ENCODE data around the gene GIPC1.
A peak's percentile ranks its signal among the peaks of the same experiment; 100 is the strongest.

Gene GIPC1

DNA sequence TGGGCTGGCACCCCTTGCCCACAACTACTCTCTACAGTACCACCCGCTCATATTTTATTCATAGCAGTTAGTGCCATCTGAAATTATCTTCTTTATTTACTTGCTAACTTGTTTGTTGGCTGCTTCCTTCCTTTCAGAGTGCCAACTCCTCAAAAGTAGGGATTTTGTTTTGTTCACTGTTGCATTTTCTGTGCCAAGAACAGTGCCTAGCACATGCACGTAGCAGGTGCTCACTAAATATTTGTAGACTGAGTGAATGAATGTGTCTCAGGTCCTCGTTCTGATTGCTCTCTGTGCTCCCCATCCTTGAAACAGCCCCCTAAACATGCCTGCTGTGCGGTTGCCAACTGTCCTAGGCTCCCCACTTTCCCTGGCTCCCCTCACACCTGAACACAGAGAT, 1.5 kb downstream of the GIPC1 start:
- DNase-seq (ENCODE audit: low read depth): no peak

DNA sequence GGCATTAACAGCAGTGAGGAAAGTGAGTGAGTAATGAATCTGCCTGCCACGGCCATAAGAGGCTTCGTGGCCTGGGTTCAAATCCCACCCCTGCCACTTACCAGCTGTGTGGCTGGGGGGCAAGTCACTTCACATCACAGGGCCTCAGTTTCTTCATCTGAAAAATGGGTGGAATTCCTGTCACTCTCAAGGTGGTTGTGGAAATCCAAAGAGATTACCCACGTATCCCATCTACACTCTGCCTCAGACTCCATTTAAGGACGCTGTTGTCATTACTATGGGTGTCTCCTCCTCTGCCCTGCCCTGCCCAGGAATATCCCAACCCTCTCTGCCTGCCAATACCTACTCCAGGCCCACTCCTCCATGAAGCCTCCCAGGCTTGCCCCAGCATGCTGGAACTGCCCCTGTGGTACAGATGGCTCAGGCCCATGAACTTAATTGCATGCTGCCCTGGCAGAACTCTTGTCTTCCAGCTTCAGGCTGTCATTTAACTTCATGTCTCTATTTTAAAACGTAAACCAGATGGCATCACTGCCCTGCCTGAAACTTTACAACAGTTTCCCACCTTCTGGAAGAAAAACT, 3.1 kb downstream of the GIPC1 start:
- DNase-seq (ENCODE audit: low read depth): no peak

- DNase-seq (ENCODE audit: low read depth): no peak
Measured at GRCh38 chr19:14487370-14488125, 8.4 kb downstream of the GIPC1 start.

GRCh38 chr19:14482172-14482941, 13.6 kb downstream of the GIPC1 start:
- DNase-seq (ENCODE audit: low read depth): no peak

GRCh38 chr19:14480700-14481079, 15.2 kb downstream of the GIPC1 start:
- no peak for DNase-seq (ENCODE audit: low read depth)

DNA sequence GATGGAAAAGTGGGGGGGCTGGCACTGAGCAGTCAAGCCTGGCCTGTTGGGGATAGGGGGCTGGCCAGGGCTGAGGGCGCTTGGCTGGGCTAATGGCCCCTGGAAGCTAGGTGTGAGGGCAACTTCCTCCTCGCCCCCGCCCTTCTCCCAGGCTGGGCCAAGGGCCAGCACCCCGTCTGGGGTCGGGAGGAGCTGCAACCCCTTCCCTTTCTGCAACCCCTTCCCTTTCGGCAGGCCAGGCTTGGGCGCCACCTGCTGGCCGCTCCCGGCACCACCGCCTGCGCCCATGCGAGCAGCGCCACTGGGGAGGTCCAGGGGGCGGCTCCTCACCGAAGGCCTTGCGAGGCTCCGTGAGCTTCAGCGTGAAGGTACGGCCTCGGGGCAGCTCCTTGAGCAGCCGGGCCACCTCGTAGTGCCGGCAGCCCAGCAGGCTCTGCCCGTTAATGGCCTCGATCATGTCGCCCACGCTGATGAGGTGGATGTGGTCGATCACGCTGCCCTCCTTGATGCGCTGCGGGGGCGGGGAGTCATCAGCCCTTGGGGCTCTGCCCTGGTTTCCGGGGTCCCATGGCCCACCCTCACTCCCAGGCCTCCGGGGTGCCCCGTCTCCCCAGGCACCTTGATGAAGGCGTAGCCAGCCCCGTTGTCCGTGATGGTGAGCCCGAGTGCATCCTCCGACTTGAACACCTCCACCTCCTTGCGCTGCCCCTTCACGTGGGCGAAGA, 15.8 kb downstream of the GIPC1 start:
- no peak for DNase-seq (ENCODE audit: low read depth)

DNA sequence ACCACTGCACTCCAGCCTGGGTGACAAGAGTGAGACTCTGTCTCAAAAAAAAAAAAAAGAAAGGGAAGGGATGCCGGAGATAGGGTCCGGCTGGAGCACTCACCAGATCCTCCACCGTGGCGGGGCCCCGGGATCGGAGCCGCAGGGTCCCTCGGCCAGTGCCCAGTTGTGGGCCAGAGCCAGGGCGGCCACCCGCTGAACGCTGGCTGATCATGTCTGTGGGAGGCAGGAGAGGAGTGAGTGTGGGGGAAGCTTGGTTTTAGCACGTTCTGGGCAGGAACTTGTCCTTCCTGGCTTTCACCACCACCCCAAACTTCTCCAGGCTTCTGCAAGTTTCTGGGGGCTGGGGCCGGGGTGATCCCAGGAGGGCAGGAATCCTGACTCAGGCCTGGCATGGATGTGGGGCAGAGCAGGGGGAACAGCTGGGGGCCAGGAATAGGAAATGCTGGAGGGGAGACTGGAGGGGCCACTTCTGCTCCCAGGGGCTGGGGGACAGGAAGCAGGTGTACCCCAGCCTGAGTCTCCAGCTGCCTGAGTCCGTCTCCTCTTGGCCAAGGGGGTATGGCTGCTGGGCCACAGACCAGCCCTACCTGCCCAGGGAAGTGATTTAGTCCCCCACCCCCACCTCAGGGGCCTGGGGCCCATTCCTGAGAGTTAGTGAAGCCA, 16.5 kb downstream of the GIPC1 start:
- no peak for DNase-seq (ENCODE audit: low read depth)

GRCh38 chr19:14478113-14478545, 17.8 kb downstream of the GIPC1 start:
- no peak for DNase-seq (ENCODE audit: low read depth)

DNA sequence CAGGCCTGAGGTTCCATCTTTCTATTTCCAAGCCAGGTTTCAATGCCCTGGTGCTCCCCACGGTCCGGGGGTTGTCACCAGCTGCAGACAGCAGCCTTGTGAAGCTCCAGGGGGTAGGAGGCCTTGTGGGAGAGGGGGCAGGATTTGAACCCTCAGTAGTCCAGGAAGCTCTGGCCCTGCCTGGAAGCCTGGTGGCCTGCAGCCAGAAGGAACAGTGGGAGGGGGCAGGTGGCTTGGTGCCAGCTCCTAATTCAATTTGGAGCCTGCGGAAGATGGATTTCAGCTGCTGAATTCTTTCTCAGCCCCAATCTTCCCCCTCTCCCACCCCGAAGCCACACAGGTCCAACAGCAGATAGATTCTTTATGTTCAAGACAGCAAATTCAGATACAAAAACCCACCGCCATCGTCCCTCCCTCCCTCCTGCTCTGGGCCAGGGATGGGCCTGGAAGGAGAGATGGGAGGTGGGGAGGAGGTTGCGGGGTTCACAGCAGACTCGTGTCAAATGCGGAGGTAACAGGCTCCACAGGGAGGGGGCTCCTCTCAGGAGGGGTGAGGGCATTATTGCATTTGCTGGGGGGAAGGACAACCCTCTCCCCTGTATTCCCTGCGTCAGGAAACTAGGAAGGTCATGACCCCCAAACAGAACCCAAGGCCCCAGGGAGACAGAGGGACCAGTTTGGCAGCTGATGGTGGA, 18.4 kb downstream of the GIPC1 start:
- no peak for DNase-seq (ENCODE audit: low read depth)

- DNase-seq (ENCODE audit: low read depth): no peak
Measured at GRCh38 chr19:14476673-14477401, 19.1 kb downstream of the GIPC1 start.

DNA sequence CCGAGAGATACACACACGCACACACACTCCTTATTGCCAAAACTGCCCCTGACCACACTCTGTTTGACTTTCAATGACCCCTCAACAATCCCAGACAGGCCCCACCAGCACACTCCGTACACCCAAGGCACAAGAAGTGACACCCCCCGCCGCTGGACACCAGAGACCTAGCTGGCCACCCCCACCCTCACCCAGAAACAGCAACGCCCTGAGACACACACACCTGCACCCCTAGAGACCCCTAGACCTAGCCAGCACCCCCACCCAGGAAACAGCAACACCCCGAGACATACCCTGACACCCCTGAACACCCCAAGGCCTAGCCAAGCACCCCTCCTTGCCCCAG, 19.6 kb downstream of the GIPC1 start:
- no peak for DNase-seq (ENCODE audit: low read depth)

DNA sequence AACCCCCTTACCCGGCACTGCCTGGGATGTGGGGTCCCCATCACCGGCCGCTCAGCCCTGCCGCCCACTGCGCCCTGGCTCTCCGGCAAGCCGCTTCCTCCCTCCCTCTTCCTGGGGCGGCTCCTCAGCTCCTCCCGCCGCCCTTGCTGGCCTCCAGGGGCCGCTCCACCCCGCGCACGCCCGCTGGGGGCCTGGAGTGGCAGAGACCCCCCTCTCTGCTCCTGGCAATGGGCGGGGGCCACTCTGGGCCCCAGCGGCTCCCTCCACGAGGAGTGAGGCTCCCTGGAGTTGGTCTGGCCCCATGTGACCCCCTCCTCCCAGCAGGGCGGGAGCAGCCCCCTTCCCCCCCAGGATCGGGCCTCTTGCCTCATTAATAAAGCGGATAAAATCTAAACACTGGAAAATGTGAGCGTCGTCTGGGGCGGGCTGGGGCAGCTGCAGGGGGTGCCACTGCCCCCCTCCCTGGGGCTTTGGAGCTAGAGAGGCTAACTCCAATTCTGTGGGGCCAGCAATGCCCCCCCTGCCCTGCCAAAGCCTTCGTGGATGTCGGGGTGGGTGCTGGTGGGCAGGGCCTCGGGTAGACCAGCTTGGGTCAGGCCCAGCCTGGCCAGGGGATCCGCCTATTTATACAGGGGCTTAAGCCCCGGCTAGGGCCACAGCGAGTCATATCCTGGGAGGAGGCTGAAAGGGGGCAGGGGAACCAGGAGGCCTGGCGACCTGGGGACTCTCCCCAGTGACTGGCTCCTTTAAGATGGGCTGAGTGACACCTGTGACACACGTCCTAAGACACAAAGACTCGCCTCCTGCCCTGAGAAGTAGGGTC, 20.5 kb downstream of the GIPC1 start, which contains the start of gene PTGER1:
TSS of gene PTGER1 (minus strand) at position 104 of the 823 bp plus-strand sequence. CDS start 1,034 bp downstream, outside the sequence.
- DNase-seq (ENCODE audit: low read depth): no peak

- DNase-seq (ENCODE audit: low read depth): no peak
Measured at GRCh38 chr19:14474827-14475226, 21.1 kb downstream of the GIPC1 start.

DNA sequence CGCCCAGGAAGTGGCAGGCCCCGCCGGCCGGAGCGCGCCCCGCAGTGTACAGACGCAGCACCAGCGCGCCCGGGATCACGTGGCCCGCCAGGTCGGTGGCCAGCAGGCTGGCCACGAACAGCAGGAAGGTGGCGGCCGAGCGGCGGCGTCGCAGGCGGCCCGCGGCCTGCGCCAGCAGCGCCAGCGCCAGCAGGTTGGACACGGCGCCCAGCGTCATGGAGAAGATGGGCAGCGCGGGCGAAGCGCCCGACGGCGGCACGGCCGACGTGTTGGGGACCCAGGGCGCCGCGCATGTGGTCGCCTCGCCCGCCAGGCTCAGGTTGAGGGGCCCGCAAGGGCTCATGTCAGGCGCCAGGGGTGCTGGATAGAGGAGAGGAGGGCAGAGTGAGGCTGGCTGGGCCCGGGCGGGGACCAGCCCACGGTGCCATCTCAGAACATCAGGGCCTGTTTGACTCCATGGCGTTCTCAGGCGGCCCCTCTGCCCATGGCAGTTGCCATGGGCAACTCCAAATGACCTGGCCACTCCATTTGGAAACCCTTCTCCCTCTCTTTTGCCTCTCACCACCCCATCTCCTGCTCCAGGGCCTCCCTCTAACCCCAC, 21.8 kb downstream of the GIPC1 start:
- DNase-seq (ENCODE audit: low read depth): no peak

- DNase-seq (ENCODE audit: low read depth): no peak
Measured at GRCh38 chr19:14473073-14473977, 22.6 kb downstream of the GIPC1 start.

DNA sequence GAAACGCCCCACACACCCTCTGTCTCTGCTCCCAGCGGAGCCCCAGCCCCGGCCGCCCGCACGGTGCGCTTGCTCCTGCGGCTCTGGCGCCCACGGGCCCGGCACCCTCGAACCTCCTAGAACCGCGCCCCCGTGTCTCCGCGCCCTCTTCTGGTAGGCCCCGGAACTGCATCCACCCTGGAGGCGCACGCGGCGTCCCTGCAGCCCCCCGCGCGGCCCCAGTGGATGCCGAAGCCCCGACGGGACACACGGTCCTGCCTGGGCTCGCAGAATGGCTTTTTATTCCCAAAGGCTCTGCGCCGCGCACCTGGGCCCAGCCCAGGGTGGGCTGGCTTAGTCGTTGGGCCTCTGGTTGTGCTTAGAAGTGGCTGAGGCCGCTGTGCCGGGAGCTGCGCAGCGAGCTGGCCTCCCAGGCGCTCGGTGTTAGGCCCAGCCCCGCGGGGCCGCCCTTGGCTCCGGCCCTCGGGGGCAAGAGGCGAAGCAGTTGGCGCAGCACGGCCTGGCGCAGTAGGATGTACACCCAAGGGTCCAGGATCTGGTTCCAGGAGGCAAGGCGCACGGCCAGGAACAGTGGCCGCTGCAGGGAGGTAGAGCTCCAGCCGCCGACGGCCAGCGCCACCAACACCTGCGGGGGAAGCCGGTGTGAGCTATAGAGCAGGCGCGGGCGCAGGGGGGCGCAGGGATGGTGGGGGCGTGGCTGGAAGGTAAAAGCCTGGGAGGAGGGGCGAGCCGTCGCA, 23.6 kb downstream of the GIPC1 start:
- DNase-seq (ENCODE audit: low read depth): peak; percentile 14

DNA sequence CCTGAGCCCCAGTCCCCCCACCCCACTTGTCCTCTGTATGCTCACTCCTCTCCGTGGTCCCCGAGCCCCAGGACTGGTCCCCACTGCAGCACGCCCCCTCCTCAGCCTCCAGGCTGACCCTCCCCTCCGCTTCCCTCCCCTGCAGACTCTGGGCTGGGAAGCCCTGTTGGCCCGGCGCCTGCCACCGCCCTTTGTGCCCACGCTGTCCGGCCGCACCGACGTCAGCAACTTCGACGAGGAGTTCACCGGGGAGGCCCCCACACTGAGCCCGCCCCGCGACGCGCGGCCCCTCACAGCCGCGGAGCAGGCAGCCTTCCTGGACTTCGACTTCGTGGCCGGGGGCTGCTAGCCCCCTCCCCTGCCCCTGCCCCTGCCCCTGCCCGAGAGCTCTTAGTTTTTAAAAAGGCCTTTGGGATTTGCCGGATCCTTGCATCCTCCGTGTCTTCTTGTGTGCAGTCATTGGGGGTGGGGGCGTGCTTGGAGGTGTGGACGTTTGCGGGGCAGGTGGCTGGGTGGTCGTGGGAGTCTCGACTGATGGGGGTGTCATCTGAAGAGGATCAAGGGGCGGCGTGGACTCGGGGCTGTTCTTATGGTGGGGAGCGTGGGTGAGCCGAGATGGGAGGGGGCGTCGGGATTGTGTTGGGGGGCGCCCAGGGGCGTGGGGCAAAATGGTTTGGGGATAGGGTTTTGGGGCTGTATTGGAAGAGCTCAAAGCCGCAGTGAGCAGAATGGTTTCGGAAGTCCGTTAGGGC, 24.3 kb downstream of the GIPC1 start:
- DNase-seq (ENCODE audit: low read depth): no peak
